ENCODE data around the gene THOC2.
"Not testable (repeated sequence)": the region's sequence is repeated elsewhere in the genome, so short reads cannot be mapped to it uniquely, and the experiment has no call there.

- TF ChIP-seq ZNF274 (IDR thresholded peaks at IDR 0.05; ENCODE audit: borderline replicate concordance, extremely low read depth, low read length); SP1 (IDR thresholded peaks at IDR 0.05; ENCODE audit: low read depth, low read length); POLR2A (IDR thresholded peaks at IDR 0.05; ENCODE audit: control extremely low read depth in 1 of 2, low read depth in 2 of 2, low read length in 2 of 2); CTCF (IDR thresholded peaks at IDR 0.05; ENCODE audit: control extremely low read depth in 1 of 3, insufficient read depth in 1 of 3, low read depth in 1 of 3, low read length in 3 of 3); HDAC6 (IDR thresholded peaks at IDR 0.05; ENCODE audit: low read depth, low read length): not testable (repeated sequence)
Measured at GRCh38 chrX:123735137-123735536, 2.3 kb upstream of the THOC2 start.
